ENCODE data around the gene TMC5. TPM values are rescaled to one million over a fixed set of nuclear protein-coding genes. Genes with fewer than 3 reads are reported as not detected.

Gene TMC5
- total and polyA plus RNA-seq, 2 of the 4 experiments (the other 2 are of a cell fraction) = not detected

- Histone ChIP-seq H2AK5ac (ENCODE audit: low read depth, low read length) (no peak overlapping the region), H3K56ac (ENCODE audit: extremely low read depth, insufficient read depth, low read length) (no peak overlapping the region), H2BK5ac (ENCODE audit: low read depth, low read length, poor library complexity, severe bottlenecking) (no peak overlapping the region), H2BK20ac (ENCODE audit: low read depth, low read length) (no peak overlapping the region), H3K4ac (ENCODE audit: low read depth, low read length) (no peak overlapping the region), H4K8ac (ENCODE audit: low read depth in 2 of 2, low read length in 2 of 2) (no peak overlapping the region), H3K36me3 (ENCODE audit: control insufficient read depth, insufficient read depth, low read length) (no peaks in the 10 kb centered on the region), H3K23ac (ENCODE audit: low read depth, low read length) (no peak overlapping the region), H3K79me1 (ENCODE audit: low read depth in 1 of 2, low read length in 2 of 2) (no peaks in the 10 kb centered on the region), H4K5ac (ENCODE audit: low read depth, low read length) (no peak overlapping the region), H2AFZ (replicated peaks; ENCODE audit: low read length, poor library complexity) (no peak overlapping the region), H3K4me1 (ENCODE audit: control insufficient read depth, insufficient read depth, low read length) (no peaks in the 10 kb centered on the region), H3K27ac (ENCODE audit: insufficient read depth, low read length) (no peak overlapping the region), H3K18ac (ENCODE audit: low read depth, low read length) (no peak overlapping the region), H2BK15ac (ENCODE audit: low read depth, low read length) (no peak overlapping the region), H3K9me3 (ENCODE audit: control insufficient read depth, insufficient read depth, low read length) (no peaks in the 10 kb centered on the region), H4K20me1 (ENCODE audit: insufficient read depth, low read length) (no peaks in the 10 kb centered on the region), H3K14ac (replicated peaks; ENCODE audit: low read depth, low read length) (no peak overlapping the region), H3K9ac (ENCODE audit: low read depth, low read length) (no peak overlapping the region), H3K9me1 (ENCODE audit: insufficient read depth, low read length) (no peaks in the 10 kb centered on the region), H2BK120ac (ENCODE audit: low read depth, low read length) (no peak overlapping the region), H3K4me3 (ENCODE audit: insufficient read depth, low read depth, low read length) (no peak overlapping the region), H3K27me3 (ENCODE audit: control insufficient read depth, insufficient read depth, low read length) (no peaks in the 10 kb centered on the region), H3K4me2 (ENCODE audit: low read depth, low read length) (no peak overlapping the region), H2AK9ac (replicated peaks; ENCODE audit: low read depth, low read length, poor library complexity) (no peak overlapping the region), H4K91ac (ENCODE audit: insufficient read depth, low read depth, low read length) (no peak overlapping the region)
- intact Hi-C loops (cut with micrococcal nuclease) (no loop called here), in situ Hi-C loops (cut with MboI; ENCODE audit: low sequenced_read_pairs) (no loop called here), dilution Hi-C loops (cut with HindIII; ENCODE audit: low sequenced_read_pairs, unreplicated experiment) (no loop called here)
- BruUV-seq (replicated peaks) = no TSS peak
- no CpG with 5 or more reads among the region's 1 CpG for WGBS, 2 experiments (ENCODE audit: extremely low coverage in 2 of 2, insufficient read length in 1 of 2)
- POLR2A ChIA-PET (ENCODE audit: unreplicated experiment) = no interaction called here
- ATAC-seq (ENCODE audit: low read depth) (no peak), DNase-seq (no peak)
- TF ChIP-seq SMC3 (IDR thresholded peaks at IDR 0.05; ENCODE audit: low read depth, low read length) (no peak), MAFK (IDR thresholded peaks at IDR 0.05; ENCODE audit: low read depth, low read length) (no peak), CTCF (conservative IDR thresholded peaks at IDR 0.05; ENCODE audit: low read depth, low read length) (no peak), BHLHE40 (IDR thresholded peaks at IDR 0.05; ENCODE audit: low read depth, low read length) (no peak), FOS (IDR thresholded peaks at IDR 0.05; ENCODE audit: low read depth, low read length) (no peak), ELK1 (IDR thresholded peaks at IDR 0.05; ENCODE audit: borderline replicate concordance, low read depth, low read length) (no peak), POLR2A (IDR thresholded peaks at IDR 0.05; ENCODE audit: low read depth, low read length) (no peak), RFX5 (IDR thresholded peaks at IDR 0.05; ENCODE audit: low read depth, low read length) (no peak), USF2 (IDR thresholded peaks at IDR 0.05; ENCODE audit: low read depth, low read length) (no peak), MXI1 (IDR thresholded peaks at IDR 0.05; ENCODE audit: borderline replicate concordance, low read depth, low read length) (no peak), NFE2L2 (IDR thresholded peaks at IDR 0.05; ENCODE audit: low read depth, low read length) (no peak), CEBPB (IDR thresholded peaks at IDR 0.05; ENCODE audit: low read depth, low read length) (no peak), RCOR1 (IDR thresholded peaks at IDR 0.05; ENCODE audit: insufficient replicate concordance, low read length) (no peak), RAD21 (IDR thresholded peaks at IDR 0.05; ENCODE audit: low read length) (no peak), MAZ (IDR thresholded peaks at IDR 0.05; ENCODE audit: borderline replicate concordance, low read depth, low read length) (no peak), CHD1 (IDR thresholded peaks at IDR 0.05; ENCODE audit: low read depth, low read length) (no peak)
- CTCF ChIA-PET = interaction anchor here (0.6 kb wide), 1 partner anchor 18 kb away, joined by 3 read pairs; no protein-coding TSS in a partner anchor
Observed at GRCh38 chr16:19438739-19439138, 21.1 kb downstream of the TMC5 start.

Data from IMR-90 (cell line).